T1000 (cell line): ENCODE measurements around the gene PTGES3L.
"Not testable (repeated sequence)": the region's sequence is repeated elsewhere in the genome, so short reads cannot be mapped to it uniquely, and the experiment has no call there.

Source experiments
- DNase-seq: peaks from one replicate; lab custom pipeline; 2025; ENCODE audit warnings: mixed read lengths; lab: John Stamatoyannopoulos, UW

The PTGES3L gene

DNA sequence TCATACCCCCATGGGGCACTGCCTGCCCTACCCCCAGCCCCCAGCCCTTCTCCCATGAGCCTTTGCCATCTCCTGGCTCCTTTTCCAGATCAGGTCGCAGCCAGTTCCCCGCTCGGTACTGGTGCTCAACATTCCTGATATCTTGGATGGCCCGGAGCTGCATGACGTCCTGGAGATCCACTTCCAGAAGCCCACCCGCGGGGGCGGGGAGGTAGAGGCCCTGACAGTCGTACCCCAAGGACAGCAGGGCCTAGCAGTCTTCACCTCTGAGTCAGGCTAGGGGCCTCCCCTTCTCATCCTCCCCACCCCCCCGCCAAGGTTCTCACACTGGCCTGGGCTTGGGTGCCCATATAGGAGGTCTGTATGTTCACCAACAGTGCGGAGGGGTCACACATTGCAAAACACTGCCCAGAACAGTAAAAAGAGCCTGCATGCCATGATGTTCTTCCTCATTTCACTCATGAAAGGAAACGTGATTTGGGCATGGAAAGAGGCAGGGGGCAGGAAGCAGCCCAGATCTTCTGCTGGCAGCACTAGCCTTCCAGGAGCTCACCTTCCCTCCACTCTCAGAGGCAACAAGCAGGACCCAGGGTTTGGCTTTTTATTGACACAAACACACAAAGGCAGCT is 34.3 kb upstream of the PTGES3L start:
- no peak for DNase-seq

GRCh38 chr17:43013296-43013695 is 33.4 kb upstream of the PTGES3L start:
- DNase-seq: no peak

GRCh38 chr17:43011728-43012472 is 32.0 kb upstream of the PTGES3L start:
- no peak for DNase-seq

DNA sequence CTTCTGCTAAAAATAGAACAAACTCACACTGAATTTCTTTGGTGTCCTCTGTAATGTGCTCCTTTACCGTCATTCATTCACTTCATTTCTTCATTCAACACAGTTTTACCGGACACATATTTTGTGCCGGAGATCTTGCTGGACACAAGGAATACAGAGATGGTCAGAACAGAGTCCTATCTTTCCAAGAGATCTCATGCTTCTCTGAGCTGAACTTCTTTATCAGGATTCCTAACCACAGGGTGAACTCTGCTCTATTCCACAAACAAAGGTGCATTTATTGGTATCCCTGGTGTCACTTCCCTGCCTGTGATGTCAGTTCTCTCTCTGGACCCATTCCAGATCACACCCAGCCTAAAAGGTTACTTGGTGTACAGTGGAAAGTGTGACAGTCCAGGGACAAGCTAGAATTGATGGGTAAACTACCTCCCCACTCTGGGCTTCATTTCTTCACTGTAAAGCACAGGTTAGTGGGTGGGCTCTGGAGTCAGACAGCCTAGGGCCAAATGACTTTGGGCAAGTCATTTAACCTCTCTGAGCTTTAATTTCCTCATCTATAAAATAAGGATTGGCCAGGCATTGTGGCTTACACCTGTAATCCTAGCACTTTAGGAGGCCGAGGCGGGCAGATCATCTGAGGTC is 30.9 kb upstream of the PTGES3L start:
- no peak for DNase-seq

DNA sequence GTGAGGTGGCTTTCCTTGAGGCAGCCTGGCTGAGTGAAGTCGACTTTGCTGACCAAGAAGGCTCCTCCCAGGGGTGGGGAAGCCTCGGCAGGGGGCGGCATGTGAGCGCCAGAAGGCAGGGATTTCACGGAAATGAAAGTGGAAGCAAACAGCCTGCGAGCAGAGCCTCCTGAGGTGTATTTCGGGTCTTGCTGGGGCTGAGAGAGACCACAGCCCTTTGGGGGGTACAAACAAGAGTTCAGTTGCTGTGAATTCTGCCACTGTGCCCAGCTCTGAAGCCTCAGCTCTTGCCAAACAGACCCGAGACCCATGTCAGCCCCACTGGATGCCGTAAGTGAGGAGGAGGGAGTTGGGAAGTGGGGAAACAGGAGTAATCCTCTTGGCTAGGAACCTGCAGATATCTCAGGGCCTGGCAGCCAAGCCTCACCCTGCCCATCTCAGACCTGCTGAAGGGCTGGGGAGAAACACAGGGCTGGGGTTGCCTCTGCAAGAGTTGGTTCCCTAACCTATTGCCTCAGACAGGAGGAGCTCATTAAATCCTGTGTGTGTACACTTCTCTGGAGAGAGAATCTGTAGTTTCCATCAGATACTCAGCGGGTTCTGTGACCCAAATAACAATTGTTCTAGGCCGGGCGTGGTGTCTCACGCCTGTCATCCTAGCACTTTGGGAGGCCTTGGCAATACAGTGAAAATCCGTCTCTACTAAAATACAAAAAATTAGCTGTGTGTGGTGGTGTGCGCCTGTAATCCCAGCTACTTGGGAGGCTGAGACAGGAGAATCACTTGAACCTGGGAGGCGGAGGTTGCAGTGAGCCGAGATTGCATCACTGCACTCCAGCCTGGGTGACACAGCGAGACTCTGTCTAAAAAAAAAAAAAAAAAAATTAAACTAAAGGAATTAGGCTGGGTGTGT is 27.0 kb upstream of the PTGES3L start, which contains the start of gene IFI35:
IFI35 (plus strand) TSS at position 146 of the 913 bp plus-strand sequence; CDS start at position 310, 164 bp downstream.
- peak; percentile 70 for DNase-seq

DNA sequence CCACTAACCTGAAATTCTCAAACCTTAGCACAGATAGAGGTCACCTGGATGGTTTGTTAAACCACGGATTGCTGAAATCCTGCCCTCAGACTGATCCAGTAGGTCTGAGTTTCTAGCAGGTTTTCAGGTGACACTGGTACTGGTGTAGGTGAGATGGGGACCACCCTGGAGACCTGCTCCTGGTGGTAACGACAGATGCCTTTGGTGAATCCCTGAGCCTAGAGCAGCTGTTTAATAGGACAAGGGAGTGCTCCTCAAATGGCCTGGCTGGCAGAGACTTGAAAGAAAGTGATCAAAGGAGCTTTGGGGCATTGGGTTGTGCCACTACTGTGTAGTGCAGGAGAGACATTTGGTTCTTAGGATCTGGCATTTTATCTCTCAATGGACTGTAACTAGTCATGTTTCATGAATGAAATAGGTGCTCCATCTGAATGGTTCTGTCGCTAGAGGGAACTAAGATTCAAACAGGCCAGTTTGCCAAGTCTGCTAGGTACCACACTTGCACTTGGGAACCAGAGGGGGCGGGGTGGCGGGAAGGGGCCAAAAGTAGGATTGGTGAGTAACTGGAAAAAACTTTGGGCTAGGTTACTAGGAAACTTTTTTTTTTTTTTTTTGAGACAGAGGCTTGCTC is 23.8 kb upstream of the PTGES3L start:
- DNase-seq: no peak

GRCh38 chr17:43000894-43001293 is 21.0 kb upstream of the PTGES3L start:
- DNase-seq: not testable (repeated sequence)

DNA sequence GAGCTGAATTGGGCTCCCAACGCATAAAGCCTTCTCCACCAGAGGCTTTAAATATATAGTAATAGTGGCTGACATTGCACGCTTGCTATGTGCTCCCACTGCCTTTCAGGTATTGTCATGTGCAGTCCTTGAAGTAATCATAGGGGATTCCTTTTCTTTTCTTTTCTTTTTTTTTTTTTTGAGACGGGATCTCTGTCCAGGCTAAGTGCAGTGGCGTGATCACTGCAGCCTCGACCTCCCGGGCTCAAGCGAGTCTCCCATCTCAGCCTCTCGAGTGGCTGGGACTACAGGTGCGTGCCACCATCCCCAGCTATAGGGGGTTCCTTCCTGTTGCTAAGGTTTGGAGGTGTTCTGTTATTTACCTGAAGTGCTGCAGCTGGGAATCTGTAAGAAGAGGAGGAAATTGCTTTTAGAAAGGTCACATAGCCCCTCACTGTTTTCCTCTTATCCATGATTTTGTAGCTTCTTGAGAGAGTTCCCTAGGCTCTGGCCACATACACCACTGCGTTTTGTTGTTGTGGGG is 19.2 kb upstream of the PTGES3L start:
- DNase-seq: no peak

DNA sequence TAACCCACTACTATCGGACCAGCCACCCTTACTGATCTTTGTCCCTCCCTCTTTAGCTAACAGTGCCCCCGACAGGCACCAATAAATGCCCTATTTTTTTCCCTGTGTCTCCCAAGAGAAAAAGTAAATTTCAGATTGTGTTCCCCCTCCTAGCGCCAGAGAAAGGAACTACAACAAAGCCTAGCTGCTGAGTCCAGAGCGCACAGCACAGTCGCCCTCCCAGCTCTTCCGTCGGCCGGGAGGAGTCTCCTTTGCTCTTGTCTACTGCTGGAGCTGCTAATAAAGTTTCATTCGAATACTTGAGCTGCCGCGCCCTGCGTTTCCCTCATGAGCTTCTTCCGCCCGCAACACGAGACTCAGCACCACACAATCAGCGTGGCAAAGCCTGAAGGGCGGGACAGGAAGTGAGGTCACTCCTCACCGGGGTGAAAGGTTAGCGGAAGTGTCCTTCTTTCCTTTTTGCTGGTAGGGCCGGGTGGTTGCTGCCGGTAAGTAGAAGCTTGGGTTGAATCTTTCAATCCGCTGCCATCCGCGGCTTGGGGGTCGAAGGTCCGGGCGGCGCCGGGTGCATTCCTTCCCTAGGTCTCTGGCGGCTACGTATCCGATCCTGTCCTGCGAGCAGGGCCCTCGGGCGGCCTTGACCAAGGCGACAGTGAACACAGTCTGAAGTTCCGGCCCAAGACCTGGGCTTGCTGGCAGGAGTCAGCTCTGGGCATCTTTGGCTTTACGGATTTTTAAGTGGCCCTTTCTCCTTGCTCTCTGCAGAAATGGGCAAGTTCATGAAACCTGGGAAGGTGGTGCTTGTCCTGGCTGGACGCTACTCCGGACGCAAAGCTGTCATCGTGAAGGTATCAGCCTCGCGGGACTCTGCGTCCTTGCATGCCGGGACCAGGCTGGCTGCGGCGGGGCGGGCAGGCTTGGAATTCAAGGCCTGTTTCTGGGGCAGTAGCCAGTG is 18.4 kb upstream of the PTGES3L start, which contains the start of gene RPL27:
RPL27 (plus strand) TSS at position 436 of the 955 bp plus-strand sequence; CDS start at position 768, 332 bp downstream.
- DNase-seq: peak; percentile 97

DNA sequence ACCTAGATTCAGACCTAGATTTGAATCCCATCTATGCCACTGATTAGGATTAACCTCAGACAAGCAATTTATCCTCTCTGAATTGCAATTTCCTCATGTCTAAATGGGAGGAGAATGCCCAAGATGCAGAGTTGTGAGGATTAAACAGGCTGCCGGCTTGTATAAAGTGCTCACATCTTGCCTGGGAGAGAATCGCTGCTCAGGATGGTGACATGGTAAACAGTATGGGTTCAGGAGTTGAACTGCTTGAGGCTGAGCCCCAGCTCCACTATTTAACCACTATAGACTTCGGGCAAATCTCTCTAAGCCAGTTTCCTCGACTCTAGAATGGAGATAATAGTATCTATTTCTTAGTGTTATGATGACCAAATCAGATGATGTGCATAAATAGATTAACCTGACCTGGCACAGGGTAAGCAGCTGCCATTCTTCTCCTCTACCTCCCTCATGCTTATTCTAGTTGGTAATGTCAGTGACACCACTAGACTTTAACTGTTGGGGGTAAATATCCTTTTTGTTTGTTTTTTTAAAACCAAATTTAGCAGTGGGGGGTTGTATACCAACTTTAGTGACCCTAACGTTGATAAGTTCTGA is 17.6 kb upstream of the PTGES3L start:
- DNase-seq: no peak

- DNase-seq: not testable (repeated sequence)
Observed at GRCh38 chr17:42993913-42994312, 14.0 kb upstream of the PTGES3L start.

- DNase-seq: no peak
Observed at GRCh38 chr17:42992872-42993271, 13.0 kb upstream of the PTGES3L start.

DNA sequence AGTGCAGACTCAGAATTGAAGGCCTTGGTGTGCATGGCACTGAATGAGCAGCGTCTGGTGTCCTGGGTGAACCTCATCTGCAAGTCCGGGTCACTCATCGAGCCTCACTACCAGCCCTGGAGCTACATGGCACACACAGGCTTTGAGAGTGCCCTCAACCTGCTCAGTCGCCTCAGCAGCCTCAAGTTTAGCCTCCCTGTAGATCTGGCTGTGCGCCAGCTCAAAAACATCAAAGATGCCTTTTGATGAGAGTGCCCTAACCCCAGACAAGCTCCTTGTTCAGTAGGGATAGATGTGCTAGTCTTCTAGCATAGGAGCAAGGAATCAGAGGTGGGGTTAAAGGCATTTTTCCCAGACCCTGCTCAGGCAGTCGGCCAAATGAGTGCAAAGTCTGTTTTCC is 11.6 kb upstream of the PTGES3L start:
- no peak for DNase-seq

DNA sequence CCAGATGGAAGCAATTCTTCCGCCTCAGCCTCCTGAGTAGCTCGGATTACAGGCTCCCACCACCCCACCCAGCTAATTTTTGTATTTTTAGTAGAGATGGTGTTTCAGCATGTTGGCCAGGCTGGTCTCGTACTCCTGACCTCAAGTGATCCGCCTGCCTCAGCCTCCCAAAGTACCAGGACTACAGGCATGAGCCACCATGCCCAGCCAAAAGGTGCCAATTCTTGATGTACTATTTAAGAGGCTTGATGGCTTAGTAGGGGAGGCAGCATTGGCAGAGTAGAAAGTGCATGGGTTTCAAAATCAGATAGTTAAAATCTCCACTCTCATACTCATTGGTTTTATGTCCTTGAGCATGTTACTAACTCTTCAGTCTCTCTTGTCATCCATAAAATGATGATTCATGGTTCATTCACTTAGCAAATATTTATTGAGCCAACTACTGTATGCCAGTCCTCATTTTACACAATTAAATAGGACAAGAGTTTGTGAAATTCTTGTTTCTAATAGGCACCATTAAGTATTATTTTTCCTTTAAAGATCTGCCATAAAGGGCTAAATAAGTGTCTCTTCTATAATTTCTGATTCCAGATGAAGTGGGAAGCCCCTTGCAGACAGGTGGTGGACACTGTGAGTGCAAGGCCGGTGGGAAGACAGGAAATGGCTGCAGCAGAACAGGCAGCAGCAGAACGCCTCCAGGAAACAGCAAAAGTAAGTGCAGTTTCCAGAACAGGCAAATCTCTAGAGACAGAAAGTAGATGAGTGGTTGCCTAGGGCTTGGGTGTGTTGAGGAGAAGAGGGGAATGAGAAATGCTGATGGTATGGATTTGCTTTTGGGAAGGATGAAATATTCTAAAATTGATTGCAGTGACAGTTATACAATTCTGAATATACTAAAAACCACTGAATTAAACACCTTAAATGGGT is 10.1 kb upstream of the PTGES3L start:
- peak; percentile 21 for DNase-seq

DNA sequence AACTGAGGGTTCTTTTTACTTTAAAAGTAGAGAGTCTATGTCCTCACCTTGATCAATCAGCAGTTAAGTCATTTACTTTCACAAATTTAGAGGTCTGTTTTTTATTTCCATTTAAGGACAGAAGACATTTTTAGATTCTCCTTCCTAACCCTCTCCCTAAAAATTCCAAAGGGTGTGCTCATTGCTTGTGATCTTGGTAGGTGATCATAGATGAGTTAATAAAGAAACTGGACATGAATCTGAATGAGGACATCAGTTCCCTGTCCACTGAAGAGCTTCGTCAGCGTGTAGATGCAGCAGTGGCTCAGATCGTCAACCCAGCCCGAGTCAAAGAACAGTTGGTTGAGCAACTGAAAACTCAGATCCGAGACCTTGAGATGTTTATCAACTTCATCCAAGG is 9.3 kb upstream of the PTGES3L start:
- no peak for DNase-seq

DNA sequence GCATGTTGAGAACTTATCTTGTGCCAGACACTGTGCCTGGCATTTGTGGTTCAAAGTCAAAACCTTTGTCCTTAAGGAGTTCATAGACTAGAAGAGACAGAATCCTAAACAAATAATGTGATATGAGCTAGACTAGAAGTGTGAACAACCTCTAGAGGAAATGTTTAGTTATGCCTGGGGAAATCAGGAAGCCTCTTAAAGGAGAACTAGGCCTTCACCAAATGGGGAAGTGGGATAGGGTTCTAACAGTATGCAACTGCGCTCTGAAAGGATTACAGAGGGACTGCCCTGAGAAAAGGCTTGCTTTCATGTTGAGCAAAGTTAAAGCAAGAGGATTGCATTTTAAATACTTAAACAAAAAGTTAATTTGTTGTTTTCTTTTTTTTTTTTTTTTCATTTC is 5.3 kb upstream of the PTGES3L start:
- no peak for DNase-seq

DNA sequence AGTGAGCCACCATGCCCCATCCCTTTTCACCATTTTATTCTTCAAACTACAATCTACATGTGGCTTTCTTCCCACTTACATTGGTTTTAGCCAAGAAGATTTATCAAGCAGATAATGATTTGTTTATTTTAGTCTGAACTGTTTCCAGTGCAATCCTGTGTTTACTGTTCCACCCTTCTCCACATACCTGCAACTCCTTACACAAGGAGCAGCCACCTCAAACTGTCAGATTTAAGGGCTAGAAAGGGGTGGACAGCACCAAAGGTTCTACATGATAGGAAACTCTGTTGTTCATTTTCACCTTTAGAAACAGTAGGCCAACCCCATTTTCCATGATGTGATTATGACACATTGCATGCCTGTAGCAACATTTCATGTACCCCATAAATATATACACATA is 2.4 kb upstream of the PTGES3L start:
- DNase-seq: no peak

DNA sequence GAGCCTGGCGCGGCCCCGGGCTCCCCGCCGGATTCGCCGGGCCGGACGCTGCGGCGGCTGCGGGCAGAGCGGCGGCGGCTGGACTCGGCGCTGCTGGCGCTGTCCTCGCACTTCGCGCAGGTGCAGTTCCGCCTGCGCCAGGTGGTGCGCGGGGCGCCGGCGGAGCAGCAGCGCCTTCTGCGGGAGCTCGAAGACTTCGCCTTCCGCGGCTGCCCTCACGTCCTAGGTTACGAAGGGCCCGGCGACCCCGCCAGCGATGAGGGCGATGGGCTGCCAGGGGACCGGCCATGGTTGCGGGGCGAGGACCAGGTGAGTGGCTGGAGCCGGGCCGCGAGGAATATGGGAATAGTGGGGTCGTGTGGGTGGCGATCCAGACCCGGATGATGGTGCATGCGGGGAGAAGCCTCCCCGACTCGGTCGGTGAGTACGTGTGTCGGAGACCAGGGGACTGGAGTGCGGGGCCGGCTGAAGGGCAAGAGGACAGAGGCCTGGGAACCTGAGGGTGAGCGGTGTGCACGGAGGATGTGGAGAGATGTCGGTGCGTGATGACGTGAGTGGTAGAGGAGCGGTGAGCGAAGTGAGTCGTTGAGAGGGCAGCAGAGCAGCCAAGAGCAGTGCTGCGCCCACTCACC is 1.0 kb upstream of the PTGES3L start:
- peak; percentile 2 for DNase-seq
